Loucy (cell line): ENCODE data around the gene FLRT2.

Experiments used
- CTCF ChIP-seq: fragments of 200-600 bp; sonication (generic); conservative IDR thresholded peaks from 2 replicates; pipeline ENCODE4 v1.5.1; 2014; ENCODE audit warnings: mild to moderate bottlenecking, antibody characterized with exemption, low read length
- EZH2phosphoT487 ChIP-seq: fragments of 200-600 bp; IDR thresholded peaks from 2 replicates; pipeline ENCODE4 v1.6.1; 2018; ENCODE audit warnings: antibody characterized with exemption, mild to moderate bottlenecking, moderate library complexity, borderline replicate concordance

- TF ChIP-seq EZH2phosphoT487: no peak
- no peak for TF ChIP-seq CTCF
Measured at GRCh38 chr14:85514487-85514886, 15.5 kb upstream of the FLRT2 start.
